HepG2 (cell line): ENCODE measurements around the gene RNFT2. TPM values are rescaled to one million over a fixed set of nuclear protein-coding genes. Genes with fewer than 3 reads are reported as not detected.
A peak's percentile ranks its signal among the peaks of the same experiment; 100 is the strongest.

Experiments used
- BCL6 ChIP-seq: IDR thresholded peaks from 2 replicates; pipeline ENCODE4 v1.6.1; 2016; ENCODE audit warnings: missing genetic modification reagents, missing compliant biosample characterization
- HMG20B ChIP-seq: conservative IDR thresholded peaks from 2 replicates; pipeline ENCODE4 v1.6.1; 2016; ENCODE audit warnings: missing genetic modification reagents, missing compliant biosample characterization
- HNRNPLL ChIP-seq: fragments of 200-400 bp; formaldehyde crosslinking; IDR thresholded peaks from 2 replicates; pipeline ENCODE4 v1.6.1; 2017; ENCODE audit warnings: mild to moderate bottlenecking, low read depth, low read length; ENCODE audit not compliant: poor library complexity, severe bottlenecking
- KAT8 ChIP-seq: IDR thresholded peaks from 2 replicates; pipeline ENCODE4 v1.6.1; 2016; ENCODE audit warnings: missing genetic modification reagents, missing compliant biosample characterization
- SETDB1 ChIP-seq: sonication (generic); formaldehyde crosslinking; IDR thresholded peaks from 2 replicates; pipeline ENCODE4 v1.5.1; 2020; ENCODE audit warnings: missing genetic modification reagents, mild to moderate bottlenecking, borderline replicate concordance
- SP1 ChIP-seq, 2 experiments: fragments of 450-650 bp in 1 of 2; sonication (generic) in 1 of 2; formaldehyde crosslinking in 1 of 2; IDR thresholded peaks; 2 replicates each; pipeline versions ENCODE4 v1.4.0 to v1.6.1; 2016 to 2020; ENCODE audit warnings: missing genetic modification reagents in 1 of 2
- TMF1 ChIP-seq: sonication (generic); formaldehyde crosslinking; IDR thresholded peaks from 2 replicates; pipeline ENCODE4 v1.8.1; 2022; ENCODE audit warnings: low read depth, missing genetic modification reagents
- ZEB1 ChIP-seq: IDR thresholded peaks from 2 replicates; pipeline ENCODE4 v1.6.1; 2012; ENCODE audit warnings: mild to moderate bottlenecking, low read depth, inconsistent platforms; ENCODE audit not compliant: insufficient replicate concordance
- ZFP41 ChIP-seq: sonication (generic); formaldehyde crosslinking; IDR thresholded peaks from 2 replicates; pipeline ENCODE4 v1.4.0; 2020; ENCODE audit warnings: mild to moderate bottlenecking, missing genetic modification reagents, borderline replicate concordance
- ZFP62 ChIP-seq: sonication (generic); formaldehyde crosslinking; IDR thresholded peaks from 2 replicates; pipeline ENCODE4 v1.4.0; 2020; ENCODE audit warnings: missing genetic modification reagents
- ZNF616 ChIP-seq: sonication (generic); formaldehyde crosslinking; IDR thresholded peaks from 2 replicates; pipeline ENCODE4 v1.5.0; 2020; ENCODE audit warnings: low read depth, mild to moderate bottlenecking, missing genetic modification reagents
- polyA plus RNA-seq, 8 experiments: library from polyadenylated mRNA; depleted of rRNA in 3 of 8; stranded (reverse) in 7 of 8; unstranded in 1 of 8; fragments of >200 nt; fragmentation: Illumina TruSeq in 4 of 8; extraction: Trizol in 4 of 8; gene quantifications; 2 replicates each; pipeline versions ENCODE4 v1.2.1 to v1.2.3, GENCODE V29; 2011 to 2016; ENCODE audit warnings: low read depth in 4 of 8, missing spikeins in 1 of 8, mixed read lengths in 1 of 8; ENCODE audit not compliant: insufficient read depth in 1 of 8
- total RNA-seq, 5 experiments: library from RNA; depleted of rRNA; stranded (reverse); fragments of >200 nt; fragmentation: Illumina TruSeq; extraction: Trizol; gene quantifications; 2 replicates each; pipeline ENCODE4 v1.2.3, GENCODE V29; 2016; ENCODE audit warnings: low read depth in 1 of 5
- TF ChIP-seq, protein P1 (sequence below): IDR thresholded peaks from 2 replicates; pipeline ENCODE4 v1.6.1; 2016; ENCODE audit warnings: control low read depth
- TF ChIP-seq, protein P2 (sequence below), 2 experiments: IDR thresholded peaks; 2 replicates each; pipeline ENCODE4 v1.6.1; 2011 to 2012; ENCODE audit warnings: low read length in 2 of 2, borderline replicate concordance in 1 of 2, low read depth in 1 of 2, mild to moderate bottlenecking in 1 of 2, moderate library complexity in 1 of 2
- TF ChIP-seq, protein P3 (sequence below): sonication (generic); formaldehyde crosslinking; IDR thresholded peaks from 2 replicates; pipeline ENCODE4 v1.4.0; 2020; ENCODE audit warnings: mild to moderate bottlenecking, low read depth, missing genetic modification reagents
- TF ChIP-seq, protein P4 (sequence below): sonication (generic); formaldehyde crosslinking; IDR thresholded peaks from 2 replicates; pipeline ENCODE4 v1.4.0; 2020; ENCODE audit warnings: missing genetic modification reagents
- TF ChIP-seq, protein P5 (sequence below): sonication (generic); formaldehyde crosslinking; IDR thresholded peaks from 2 replicates; pipeline ENCODE4 v1.8.0; 2022; ENCODE audit warnings: missing genetic modification reagents, low read depth, mild to moderate bottlenecking, borderline replicate concordance
- TF ChIP-seq, protein P6 (sequence below): sonication (generic); formaldehyde crosslinking; IDR thresholded peaks from 2 replicates; pipeline ENCODE4 v1.5.1; 2020; ENCODE audit warnings: missing genetic modification reagents, mild to moderate bottlenecking, borderline replicate concordance

Gene RNFT2
- total and polyA plus RNA-seq, 2 of the 13 experiments (the other 11 are each of a cell fraction or from before 2014, with no cell fraction given), result 3.3 to 8.3 TPM

DNA sequence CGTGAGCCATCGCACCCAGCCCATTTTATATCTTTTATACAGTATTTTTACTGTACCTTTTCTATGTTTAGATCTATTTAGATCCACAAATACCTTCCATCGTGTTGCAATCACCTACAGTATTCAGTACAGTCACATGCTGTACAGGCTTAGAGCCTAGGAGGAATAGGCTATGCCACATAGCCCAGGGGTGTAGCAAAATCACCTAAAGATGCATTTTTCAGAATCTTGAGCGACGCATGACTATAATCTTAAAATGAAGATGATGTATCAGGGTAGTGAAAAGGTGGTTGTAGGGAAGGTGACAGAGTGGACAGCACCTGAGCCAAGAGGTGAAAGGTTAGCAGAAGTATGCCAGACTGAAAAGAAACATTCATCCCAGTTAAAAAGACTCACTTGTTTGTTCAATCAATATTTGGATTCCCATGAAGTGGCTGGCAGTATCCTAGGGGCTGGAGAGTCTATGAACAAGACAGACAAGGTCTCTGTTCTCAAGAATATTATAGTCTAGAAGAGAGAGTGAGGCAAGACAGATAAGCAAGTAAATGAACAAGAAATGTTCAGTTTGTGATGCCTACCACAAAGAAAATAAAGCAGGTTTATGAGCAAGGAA, 3.9 kb upstream of the RNFT2 start (continued):
- TF ChIP-seq, protein P1, sequence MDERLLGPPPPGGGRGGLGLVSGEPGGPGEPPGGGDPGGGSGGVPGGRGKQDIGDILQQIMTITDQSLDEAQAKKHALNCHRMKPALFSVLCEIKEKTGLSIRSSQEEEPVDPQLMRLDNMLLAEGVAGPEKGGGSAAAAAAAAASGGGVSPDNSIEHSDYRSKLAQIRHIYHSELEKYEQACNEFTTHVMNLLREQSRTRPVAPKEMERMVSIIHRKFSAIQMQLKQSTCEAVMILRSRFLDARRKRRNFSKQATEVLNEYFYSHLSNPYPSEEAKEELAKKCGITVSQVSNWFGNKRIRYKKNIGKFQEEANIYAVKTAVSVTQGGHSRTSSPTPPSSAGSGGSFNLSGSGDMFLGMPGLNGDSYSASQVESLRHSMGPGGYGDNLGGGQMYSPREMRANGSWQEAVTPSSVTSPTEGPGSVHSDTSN (CRISPR knock-in tag), result no peak
- TF ChIP-seq HNRNPLL, result no peak
- TF ChIP-seq ZNF616 (CRISPR knock-in tag), result no peak
- TF ChIP-seq, protein P2, sequence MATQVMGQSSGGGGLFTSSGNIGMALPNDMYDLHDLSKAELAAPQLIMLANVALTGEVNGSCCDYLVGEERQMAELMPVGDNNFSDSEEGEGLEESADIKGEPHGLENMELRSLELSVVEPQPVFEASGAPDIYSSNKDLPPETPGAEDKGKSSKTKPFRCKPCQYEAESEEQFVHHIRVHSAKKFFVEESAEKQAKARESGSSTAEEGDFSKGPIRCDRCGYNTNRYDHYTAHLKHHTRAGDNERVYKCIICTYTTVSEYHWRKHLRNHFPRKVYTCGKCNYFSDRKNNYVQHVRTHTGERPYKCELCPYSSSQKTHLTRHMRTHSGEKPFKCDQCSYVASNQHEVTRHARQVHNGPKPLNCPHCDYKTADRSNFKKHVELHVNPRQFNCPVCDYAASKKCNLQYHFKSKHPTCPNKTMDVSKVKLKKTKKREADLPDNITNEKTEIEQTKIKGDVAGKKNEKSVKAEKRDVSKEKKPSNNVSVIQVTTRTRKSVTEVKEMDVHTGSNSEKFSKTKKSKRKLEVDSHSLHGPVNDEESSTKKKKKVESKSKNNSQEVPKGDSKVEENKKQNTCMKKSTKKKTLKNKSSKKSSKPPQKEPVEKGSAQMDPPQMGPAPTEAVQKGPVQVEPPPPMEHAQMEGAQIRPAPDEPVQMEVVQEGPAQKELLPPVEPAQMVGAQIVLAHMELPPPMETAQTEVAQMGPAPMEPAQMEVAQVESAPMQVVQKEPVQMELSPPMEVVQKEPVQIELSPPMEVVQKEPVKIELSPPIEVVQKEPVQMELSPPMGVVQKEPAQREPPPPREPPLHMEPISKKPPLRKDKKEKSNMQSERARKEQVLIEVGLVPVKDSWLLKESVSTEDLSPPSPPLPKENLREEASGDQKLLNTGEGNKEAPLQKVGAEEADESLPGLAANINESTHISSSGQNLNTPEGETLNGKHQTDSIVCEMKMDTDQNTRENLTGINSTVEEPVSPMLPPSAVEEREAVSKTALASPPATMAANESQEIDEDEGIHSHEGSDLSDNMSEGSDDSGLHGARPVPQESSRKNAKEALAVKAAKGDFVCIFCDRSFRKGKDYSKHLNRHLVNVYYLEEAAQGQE (IDR thresholded peaks at IDR 0.05; ENCODE audit: borderline replicate concordance in 1 of 2, low read depth in 1 of 2, low read length in 2 of 2), result peak in 1 of 2 experiments; percentile 50; a peak in 1 of 4 replicates
- TF ChIP-seq, protein P3, sequence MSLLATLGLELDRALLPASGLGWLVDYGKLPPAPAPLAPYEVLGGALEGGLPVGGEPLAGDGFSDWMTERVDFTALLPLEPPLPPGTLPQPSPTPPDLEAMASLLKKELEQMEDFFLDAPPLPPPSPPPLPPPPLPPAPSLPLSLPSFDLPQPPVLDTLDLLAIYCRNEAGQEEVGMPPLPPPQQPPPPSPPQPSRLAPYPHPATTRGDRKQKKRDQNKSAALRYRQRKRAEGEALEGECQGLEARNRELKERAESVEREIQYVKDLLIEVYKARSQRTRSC (CRISPR knock-in tag), result no peak
- TF ChIP-seq SP1 (IDR thresholded peaks at IDR 0.05), result no peak
- TF ChIP-seq SP1 (CRISPR knock-in tag; IDR thresholded peaks at IDR 0.05), result no peak
- no peak for TF ChIP-seq ZFP41 (CRISPR knock-in tag)
- no peak for TF ChIP-seq SETDB1 (CRISPR knock-in tag)
- TF ChIP-seq, protein P4, sequence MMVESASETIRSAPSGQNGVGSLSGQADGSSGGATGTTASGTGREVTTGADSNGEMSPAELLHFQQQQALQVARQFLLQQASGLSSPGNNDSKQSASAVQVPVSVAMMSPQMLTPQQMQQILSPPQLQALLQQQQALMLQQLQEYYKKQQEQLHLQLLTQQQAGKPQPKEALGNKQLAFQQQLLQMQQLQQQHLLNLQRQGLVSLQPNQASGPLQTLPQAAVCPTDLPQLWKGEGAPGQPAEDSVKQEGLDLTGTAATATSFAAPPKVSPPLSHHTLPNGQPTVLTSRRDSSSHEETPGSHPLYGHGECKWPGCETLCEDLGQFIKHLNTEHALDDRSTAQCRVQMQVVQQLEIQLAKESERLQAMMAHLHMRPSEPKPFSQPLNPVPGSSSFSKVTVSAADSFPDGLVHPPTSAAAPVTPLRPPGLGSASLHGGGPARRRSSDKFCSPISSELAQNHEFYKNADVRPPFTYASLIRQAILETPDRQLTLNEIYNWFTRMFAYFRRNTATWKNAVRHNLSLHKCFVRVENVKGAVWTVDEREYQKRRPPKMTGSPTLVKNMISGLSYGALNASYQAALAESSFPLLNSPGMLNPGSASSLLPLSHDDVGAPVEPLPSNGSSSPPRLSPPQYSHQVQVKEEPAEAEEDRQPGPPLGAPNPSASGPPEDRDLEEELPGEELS (CRISPR knock-in tag), result peak; percentile 66
- TF ChIP-seq ZFP62 (CRISPR knock-in tag), result no peak
- TF ChIP-seq, protein P5, sequence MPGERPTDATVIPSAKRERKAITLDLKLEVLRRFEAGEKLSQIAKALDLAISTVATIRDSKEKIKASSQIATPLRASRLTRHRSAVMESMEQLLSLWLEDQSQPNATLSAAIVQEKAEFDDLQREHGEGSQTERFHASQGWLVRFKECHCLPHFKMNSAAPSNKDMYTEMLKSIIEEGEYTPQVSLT (CRISPR knock-in tag), result no peak
- peak; percentile 87 for TF ChIP-seq BCL6 (CRISPR knock-in tag)
- peak; percentile 78; the same call in 1 of the 2 replicates for TF ChIP-seq HMG20B
- TF ChIP-seq ZEB1, result peak; percentile 95
- TF ChIP-seq TMF1, result no peak
- TF ChIP-seq, protein P6, sequence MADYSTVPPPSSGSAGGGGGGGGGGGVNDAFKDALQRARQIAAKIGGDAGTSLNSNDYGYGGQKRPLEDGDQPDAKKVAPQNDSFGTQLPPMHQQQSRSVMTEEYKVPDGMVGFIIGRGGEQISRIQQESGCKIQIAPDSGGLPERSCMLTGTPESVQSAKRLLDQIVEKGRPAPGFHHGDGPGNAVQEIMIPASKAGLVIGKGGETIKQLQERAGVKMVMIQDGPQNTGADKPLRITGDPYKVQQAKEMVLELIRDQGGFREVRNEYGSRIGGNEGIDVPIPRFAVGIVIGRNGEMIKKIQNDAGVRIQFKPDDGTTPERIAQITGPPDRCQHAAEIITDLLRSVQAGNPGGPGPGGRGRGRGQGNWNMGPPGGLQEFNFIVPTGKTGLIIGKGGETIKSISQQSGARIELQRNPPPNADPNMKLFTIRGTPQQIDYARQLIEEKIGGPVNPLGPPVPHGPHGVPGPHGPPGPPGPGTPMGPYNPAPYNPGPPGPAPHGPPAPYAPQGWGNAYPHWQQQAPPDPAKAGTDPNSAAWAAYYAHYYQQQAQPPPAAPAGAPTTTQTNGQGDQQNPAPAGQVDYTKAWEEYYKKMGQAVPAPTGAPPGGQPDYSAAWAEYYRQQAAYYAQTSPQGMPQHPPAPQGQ (CRISPR knock-in tag), result no peak
- 0 out of 2 replicates have a peak, but pooled peaks have one; percentile 49 for TF ChIP-seq KAT8 (CRISPR knock-in tag)
